ENCODE data around the gene SLC25A18. TPM values are rescaled to one million over a fixed set of nuclear protein-coding genes. Genes with fewer than 3 reads are reported as not detected.

Gene SLC25A18
- total RNA-seq, 2 donors from 2014 or later, result 6.9 to 14.3 TPM

GRCh38 chr22:17566776-17567175 lies 3.5 kb downstream of the SLC25A18 start:
- 88 to 97% methylated on average over 7 to 10 of the region's 10 CpGs for WGBS, 2 experiments (ENCODE audit: insufficient coverage in 1 of 2, insufficient read length in 1 of 2)
- Mint-ChIP-seq H3K36me3 (ENCODE audit: low read depth) (peaks cover 23% of the 10 kb centered on the region), H3K27ac (no peak overlapping the region), H3K4me3 (no peak overlapping the region), H3K27me3 (ENCODE audit: insufficient read depth) (no peaks in the 10 kb centered on the region), H3K9me3 (peaks cover 3% of the 10 kb centered on the region), H3K4me1 (peaks cover 27% of the 10 kb centered on the region)
- Histone ChIP-seq H3K4me3 (ENCODE audit: low read length) (no peak overlapping the region), H3K27me3 (ENCODE audit: control insufficient read depth, insufficient read depth, low read length, poor library complexity, severe bottlenecking) (no peaks in the 10 kb centered on the region), H3K36me3 (ENCODE audit: control insufficient read depth, insufficient read depth, low read length) (no peaks in the 10 kb centered on the region), H3K9ac (ENCODE audit: extremely low read depth, low read length, poor library complexity, severe bottlenecking) (no peak overlapping the region), H3K4me1 (ENCODE audit: control insufficient read depth, insufficient read depth, low read length) (no peaks in the 10 kb centered on the region), H3K27ac (ENCODE audit: low read depth, low read length) (no peak overlapping the region), H3K9me3 (ENCODE audit: control insufficient read depth, low read length) (no peaks in the 10 kb centered on the region)
- TF ChIP-seq, protein P1, sequence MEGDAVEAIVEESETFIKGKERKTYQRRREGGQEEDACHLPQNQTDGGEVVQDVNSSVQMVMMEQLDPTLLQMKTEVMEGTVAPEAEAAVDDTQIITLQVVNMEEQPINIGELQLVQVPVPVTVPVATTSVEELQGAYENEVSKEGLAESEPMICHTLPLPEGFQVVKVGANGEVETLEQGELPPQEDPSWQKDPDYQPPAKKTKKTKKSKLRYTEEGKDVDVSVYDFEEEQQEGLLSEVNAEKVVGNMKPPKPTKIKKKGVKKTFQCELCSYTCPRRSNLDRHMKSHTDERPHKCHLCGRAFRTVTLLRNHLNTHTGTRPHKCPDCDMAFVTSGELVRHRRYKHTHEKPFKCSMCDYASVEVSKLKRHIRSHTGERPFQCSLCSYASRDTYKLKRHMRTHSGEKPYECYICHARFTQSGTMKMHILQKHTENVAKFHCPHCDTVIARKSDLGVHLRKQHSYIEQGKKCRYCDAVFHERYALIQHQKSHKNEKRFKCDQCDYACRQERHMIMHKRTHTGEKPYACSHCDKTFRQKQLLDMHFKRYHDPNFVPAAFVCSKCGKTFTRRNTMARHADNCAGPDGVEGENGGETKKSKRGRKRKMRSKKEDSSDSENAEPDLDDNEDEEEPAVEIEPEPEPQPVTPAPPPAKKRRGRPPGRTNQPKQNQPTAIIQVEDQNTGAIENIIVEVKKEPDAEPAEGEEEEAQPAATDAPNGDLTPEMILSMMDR (conservative IDR thresholded peaks at IDR 0.05), result no peak
- no peak for DNase-seq

DNA sequence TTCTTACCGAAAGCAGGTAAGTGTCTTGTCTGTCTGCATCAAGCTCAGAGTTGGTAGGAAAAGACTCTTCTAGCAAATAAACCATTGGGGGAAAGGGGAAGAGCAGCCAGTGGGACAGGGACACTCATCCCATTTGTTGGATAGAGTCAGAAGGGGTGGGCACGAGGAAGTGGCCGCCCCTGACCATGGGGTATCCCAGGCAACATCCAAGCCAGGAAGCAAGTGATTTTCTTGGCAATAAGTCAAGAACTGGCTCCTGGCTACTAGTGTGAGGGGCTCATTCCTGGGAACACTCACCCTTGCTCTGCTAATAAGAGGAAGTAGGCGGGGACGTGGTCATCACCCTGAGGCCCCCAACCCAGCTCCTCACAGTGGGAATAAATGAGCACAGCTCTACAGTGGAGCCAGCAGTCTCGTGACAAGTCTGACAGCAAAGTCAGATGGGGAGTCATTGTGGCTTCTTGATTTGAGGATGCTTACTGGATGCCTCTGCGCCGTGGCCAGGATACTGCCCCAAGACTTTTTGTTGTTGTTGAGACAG lies 6.7 kb downstream of the SLC25A18 start:
- Mint-ChIP-seq H3K36me3 (ENCODE audit: low read depth) (peaks cover 4% of the 10 kb centered on the region), H3K27ac (peak overlapping the region; percentile 21), H3K27me3 (ENCODE audit: insufficient read depth) (no peaks in the 10 kb centered on the region), H3K9me3 (no peaks in the 10 kb centered on the region), H3K4me3 (no peak overlapping the region), H3K4me1 (peaks cover 22% of the 10 kb centered on the region)
- no peaks in the 10 kb centered on the region for H3K9me3 ChIP-seq (ENCODE audit: control insufficient read depth, low read length)
- no peaks in the 10 kb centered on the region for H3K36me3 ChIP-seq (ENCODE audit: control insufficient read depth, insufficient read depth, low read length)
- no peaks in the 10 kb centered on the region for H3K4me1 ChIP-seq (ENCODE audit: control insufficient read depth, insufficient read depth, low read length)
- 79 to 84% methylated on average over 8 of the region's 8 CpGs for WGBS, 2 experiments (ENCODE audit: insufficient coverage in 1 of 2, insufficient read length in 1 of 2)
- no peak overlapping the region for H3K4me3 ChIP-seq (ENCODE audit: low read length)
- TF ChIP-seq, protein P1 (conservative IDR thresholded peaks at IDR 0.05), result no peak
- H3K9ac ChIP-seq (ENCODE audit: extremely low read depth, low read length, poor library complexity, severe bottlenecking), result no peak overlapping the region
- DNase-seq, result peak; percentile 75
- H3K27me3 ChIP-seq (ENCODE audit: control insufficient read depth, insufficient read depth, low read length, poor library complexity, severe bottlenecking), result no peaks in the 10 kb centered on the region
- no peak overlapping the region for H3K27ac ChIP-seq (ENCODE audit: low read depth, low read length)

DNA sequence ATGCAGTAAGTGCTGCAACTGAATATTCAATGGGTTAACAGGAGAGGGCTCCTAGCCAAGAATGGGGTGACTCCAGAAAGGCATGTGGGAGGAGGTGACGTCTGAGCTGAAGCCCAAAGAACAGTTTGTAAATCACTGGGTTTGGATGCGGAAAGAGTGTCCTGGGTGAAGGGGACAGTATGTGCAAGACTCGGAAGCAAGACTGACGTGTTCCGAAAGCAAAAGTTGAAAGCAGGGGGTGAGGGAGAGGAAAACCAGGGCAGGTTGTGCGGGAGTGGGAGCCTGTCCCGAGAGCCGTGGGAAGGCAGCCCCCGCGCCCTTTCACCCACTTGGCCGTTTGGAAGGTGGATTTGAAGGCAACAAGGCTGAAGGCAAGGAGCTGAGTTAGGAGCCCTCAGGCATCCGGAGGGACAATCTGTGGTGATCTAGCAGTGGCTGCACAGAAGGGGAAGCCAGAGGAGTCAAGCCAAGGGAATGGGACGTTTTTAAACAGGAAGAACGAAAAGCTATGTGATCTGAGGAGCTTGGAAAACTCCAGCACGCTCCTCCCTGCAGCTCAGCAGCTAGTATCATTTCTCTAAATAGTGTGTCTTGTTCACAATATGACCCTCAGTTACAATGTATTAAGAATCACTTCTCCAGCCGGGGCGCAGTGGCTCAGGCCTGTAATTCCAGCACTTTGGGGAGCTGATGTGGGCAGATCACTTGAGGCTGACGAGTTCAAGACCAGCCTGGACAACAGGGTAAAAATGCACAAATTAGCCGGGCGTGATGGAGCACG lies 7.7 kb downstream of the SLC25A18 start:
- Histone ChIP-seq H3K9ac (ENCODE audit: extremely low read depth, low read length, poor library complexity, severe bottlenecking) (no peak overlapping the region), H3K36me3 (ENCODE audit: control insufficient read depth, insufficient read depth, low read length) (no peaks in the 10 kb centered on the region), H3K9me3 (ENCODE audit: control insufficient read depth, low read length) (no peaks in the 10 kb centered on the region), H3K4me1 (ENCODE audit: control insufficient read depth, insufficient read depth, low read length) (no peaks in the 10 kb centered on the region), H3K4me3 (ENCODE audit: low read length) (no peak overlapping the region), H3K27me3 (ENCODE audit: control insufficient read depth, insufficient read depth, low read length, poor library complexity, severe bottlenecking) (no peaks in the 10 kb centered on the region), H3K27ac (ENCODE audit: low read depth, low read length) (no peak overlapping the region)
- DNase-seq, result peak; percentile 59
- Mint-ChIP-seq H3K4me3 (no peak overlapping the region), H3K4me1 (peaks cover 26% of the 10 kb centered on the region), H3K27ac (peak overlapping the region; percentile 1), H3K9me3 (no peaks in the 10 kb centered on the region), H3K27me3 (ENCODE audit: insufficient read depth) (no peaks in the 10 kb centered on the region), H3K36me3 (ENCODE audit: low read depth) (peaks cover 1% of the 10 kb centered on the region)
- 88 to 90% methylated on average over 21 of the region's 21 CpGs for WGBS, 2 experiments (ENCODE audit: insufficient coverage in 1 of 2, insufficient read length in 1 of 2)
- TF ChIP-seq, protein P1 (conservative IDR thresholded peaks at IDR 0.05), result no peak
